ENCODE measurements around the gene EBNA1BP2. TPM values are rescaled to one million over a fixed set of nuclear protein-coding genes. Genes with fewer than 3 reads are reported as not detected.

Gene EBNA1BP2
- total and polyA plus RNA-seq, 2 donors (not counting 3 experiments of a cell fraction or from before 2014, with no cell fraction given): 47.8 to 104 TPM

DNA sequence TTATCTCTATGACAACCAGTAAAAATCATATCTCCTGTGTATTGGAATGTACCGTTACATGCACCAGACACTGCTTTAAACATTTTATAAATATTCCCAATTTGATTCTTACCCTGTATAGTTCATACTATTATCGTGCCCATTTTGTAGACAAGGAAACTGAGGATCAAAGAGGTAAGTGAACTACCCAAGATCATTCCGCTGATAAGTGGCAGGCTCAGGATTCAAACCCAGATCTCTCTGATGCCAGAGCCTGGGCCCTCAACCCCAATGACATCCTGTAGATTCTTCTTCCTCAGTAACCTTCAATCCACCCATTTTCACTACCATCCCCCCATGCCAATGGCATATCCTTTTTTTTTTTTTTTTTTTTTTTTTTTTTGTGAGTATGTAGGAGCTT, 12.3 kb upstream of the EBNA1BP2 start:
- Histone ChIP-seq H2AFZ (ENCODE audit: low read depth, low read length) (no peak overlapping the region), H3K79me2 (ENCODE audit: control insufficient read depth, insufficient read depth, low read length) (no peaks in the 10 kb centered on the region), H3K4me3 (replicated peaks in 1 of 3; ENCODE audit: insufficient read depth in 1 of 3, low read depth in 1 of 3, low read length in 3 of 3) (no peak overlapping the region), H4K20me1 (replicated peaks; ENCODE audit: control insufficient read depth, extremely low read depth, insufficient read depth, low read length) (no peaks in the 10 kb centered on the region), H3K4me1 (ENCODE audit: control insufficient read depth, extremely low read depth, insufficient read depth, low read length) (no peaks in the 10 kb centered on the region), H3K9me1 (replicated peaks; ENCODE audit: control insufficient read depth, extremely low read depth, insufficient read depth, low read length) (no peaks in the 10 kb centered on the region), H3K4me2 (ENCODE audit: insufficient read depth, low read length) (no peak overlapping the region), H3K27me3 (ENCODE audit: control insufficient read depth in 2 of 2, insufficient read depth in 2 of 2, low read length in 2 of 2) (peaks cover 0 to 4% of the 10 kb centered on the region in 2 experiments), H3K36me3 (ENCODE audit: control insufficient read depth in 2 of 2, extremely low read depth in 1 of 2, insufficient read depth in 2 of 2, low read length in 2 of 2) (no peaks in the 10 kb centered on the region), H3K9ac (replicated peaks; ENCODE audit: extremely low read depth, insufficient read depth, low read length) (no peak overlapping the region), H3K9me3 (replicated peaks; ENCODE audit: control insufficient read depth, insufficient read depth, low read length) (no peaks in the 10 kb centered on the region), H3K27ac (ENCODE audit: insufficient read depth, low read depth, low read length) (no peak overlapping the region)
- TF ChIP-seq EZH2 (IDR thresholded peaks at IDR 0.05; ENCODE audit: borderline replicate concordance, low read depth, low read length, severe bottlenecking): no peak
- no peak for TF ChIP-seq GATA2 (IDR thresholded peaks at IDR 0.05; ENCODE audit: insufficient read depth, insufficient read length, low read depth, low read length)
- no peak for TF ChIP-seq FOS (IDR thresholded peaks at IDR 0.05; ENCODE audit: borderline replicate concordance, insufficient read depth, low read length)
- FAIRE-seq: no peak
- dilution Hi-C loops (cut with MboI; ENCODE audit: extremely low pct_ligation_motif_present, low sequenced_read_pairs): no loop called here
- intact Hi-C loops (cut with micrococcal nuclease): no loop called here
- CTCF ChIA-PET: interaction anchor here (1.0 kb wide), 1 partner anchor 14 kb away, joined by 4 read pairs; no protein-coding TSS in a partner anchor
- DNase-seq (ENCODE audit: low read depth, low spot score): no peak
- POLR2A ChIA-PET: no interaction called here
- BruUV-seq (replicated peaks): no TSS peak

DNA sequence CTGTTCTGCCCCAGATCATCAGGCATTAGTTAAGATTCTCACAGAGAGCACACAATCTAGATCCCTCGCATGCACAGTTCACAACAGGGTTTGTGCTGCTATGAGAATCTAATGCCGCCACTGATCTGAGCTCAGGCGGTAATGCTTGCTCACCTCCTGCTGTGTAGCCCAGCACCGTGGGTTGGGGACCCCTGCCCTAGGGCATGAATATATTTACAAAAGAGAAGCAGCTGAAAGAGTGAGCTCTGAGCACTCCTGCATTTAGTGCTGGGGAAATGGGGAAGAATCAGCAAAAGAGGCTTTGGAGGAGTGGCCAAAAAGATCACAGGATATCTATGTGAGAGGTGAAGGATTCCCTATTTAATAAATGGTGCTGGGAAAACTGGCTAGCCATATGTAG, 5.6 kb upstream of the EBNA1BP2 start:
- dilution Hi-C loops (cut with MboI; ENCODE audit: extremely low pct_ligation_motif_present, low sequenced_read_pairs): no loop called here
- no peak for TF ChIP-seq POLR2A (IDR thresholded peaks at IDR 0.05; ENCODE audit: low read depth, low read length)
- no peak for TF ChIP-seq FOS (IDR thresholded peaks at IDR 0.05; ENCODE audit: borderline replicate concordance, insufficient read depth, low read length)
- TF ChIP-seq MAX (IDR thresholded peaks at IDR 0.05; ENCODE audit: insufficient read depth, insufficient read length): no peak
- no peak for TF ChIP-seq POLR2AphosphoS5 (IDR thresholded peaks at IDR 0.05; ENCODE audit: insufficient read depth, low read depth, low read length)
- TF ChIP-seq JUN (IDR thresholded peaks at IDR 0.05; ENCODE audit: borderline replicate concordance, insufficient read depth, insufficient read length, low read depth): no peak
- TF ChIP-seq EZH2 (IDR thresholded peaks at IDR 0.05; ENCODE audit: borderline replicate concordance, low read depth, low read length, severe bottlenecking): no peak
- TF ChIP-seq, protein P1, sequence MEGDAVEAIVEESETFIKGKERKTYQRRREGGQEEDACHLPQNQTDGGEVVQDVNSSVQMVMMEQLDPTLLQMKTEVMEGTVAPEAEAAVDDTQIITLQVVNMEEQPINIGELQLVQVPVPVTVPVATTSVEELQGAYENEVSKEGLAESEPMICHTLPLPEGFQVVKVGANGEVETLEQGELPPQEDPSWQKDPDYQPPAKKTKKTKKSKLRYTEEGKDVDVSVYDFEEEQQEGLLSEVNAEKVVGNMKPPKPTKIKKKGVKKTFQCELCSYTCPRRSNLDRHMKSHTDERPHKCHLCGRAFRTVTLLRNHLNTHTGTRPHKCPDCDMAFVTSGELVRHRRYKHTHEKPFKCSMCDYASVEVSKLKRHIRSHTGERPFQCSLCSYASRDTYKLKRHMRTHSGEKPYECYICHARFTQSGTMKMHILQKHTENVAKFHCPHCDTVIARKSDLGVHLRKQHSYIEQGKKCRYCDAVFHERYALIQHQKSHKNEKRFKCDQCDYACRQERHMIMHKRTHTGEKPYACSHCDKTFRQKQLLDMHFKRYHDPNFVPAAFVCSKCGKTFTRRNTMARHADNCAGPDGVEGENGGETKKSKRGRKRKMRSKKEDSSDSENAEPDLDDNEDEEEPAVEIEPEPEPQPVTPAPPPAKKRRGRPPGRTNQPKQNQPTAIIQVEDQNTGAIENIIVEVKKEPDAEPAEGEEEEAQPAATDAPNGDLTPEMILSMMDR (IDR thresholded peaks at IDR 0.05; ENCODE audit: extremely low read depth in 1 of 2, insufficient read depth in 1 of 2, low read depth in 1 of 2, low read length in 2 of 2): no peak
- no peak for TF ChIP-seq GATA2 (IDR thresholded peaks at IDR 0.05; ENCODE audit: insufficient read depth, insufficient read length, low read depth, low read length)
- TF ChIP-seq MYC (IDR thresholded peaks at IDR 0.05; ENCODE audit: low read depth, low read length): no peak
- ChIA-PET CTCF (no interaction called here), POLR2A (no interaction called here)
- BruUV-seq (replicated peaks): no TSS peak
- no peak overlapping the region for H3K27ac ChIP-seq (ENCODE audit: insufficient read depth, low read depth, low read length)
- H3K4me2 ChIP-seq (ENCODE audit: insufficient read depth, low read length): no peak overlapping the region
- no peaks in the 10 kb centered on the region for H3K9me3 ChIP-seq (replicated peaks; ENCODE audit: control insufficient read depth, insufficient read depth, low read length)
- FAIRE-seq (no peak), DNase-seq (ENCODE audit: low read depth, low spot score) (no peak)
- H3K9ac ChIP-seq (replicated peaks; ENCODE audit: extremely low read depth, insufficient read depth, low read length): no peak overlapping the region
- no peaks in the 10 kb centered on the region for H3K79me2 ChIP-seq (ENCODE audit: control insufficient read depth, insufficient read depth, low read length)
- peaks cover 0 to 4% of the 10 kb centered on the region in 2 experiments for H3K27me3 ChIP-seq (ENCODE audit: control insufficient read depth in 2 of 2, insufficient read depth in 2 of 2, low read length in 2 of 2)
- no peaks in the 10 kb centered on the region for H3K9me1 ChIP-seq (replicated peaks; ENCODE audit: control insufficient read depth, extremely low read depth, insufficient read depth, low read length)
- H4K20me1 ChIP-seq (replicated peaks; ENCODE audit: control insufficient read depth, extremely low read depth, insufficient read depth, low read length): no peaks in the 10 kb centered on the region
- no peaks in the 10 kb centered on the region for H3K4me1 ChIP-seq (ENCODE audit: control insufficient read depth, extremely low read depth, insufficient read depth, low read length)
- intact Hi-C loops (cut with micrococcal nuclease): no loop called here
- no peak overlapping the region for H2AFZ ChIP-seq (ENCODE audit: low read depth, low read length)
- H3K36me3 ChIP-seq (ENCODE audit: control insufficient read depth in 2 of 2, extremely low read depth in 1 of 2, insufficient read depth in 2 of 2, low read length in 2 of 2): no peaks in the 10 kb centered on the region
- no peak overlapping the region for H3K4me3 ChIP-seq (replicated peaks in 1 of 3; ENCODE audit: insufficient read depth in 1 of 3, low read depth in 1 of 3, low read length in 3 of 3)
